ENCODE measurements around the gene SULF2.

GRCh38 chr20:47706345-47706744 lies 78.9 kb downstream of the SULF2 start:
- TF ChIP-seq POLR2A (IDR thresholded peaks at IDR 0.05) (no peak), CTCF (IDR thresholded peaks at IDR 0.05) (no peak)
